KG1 (cell line): ENCODE results near the gene ZNF470.

Experiments
- DNase-seq: peaks from one replicate; lab custom pipeline; 2025; lab: John Stamatoyannopoulos, UW

The ZNF470 gene

DNA sequence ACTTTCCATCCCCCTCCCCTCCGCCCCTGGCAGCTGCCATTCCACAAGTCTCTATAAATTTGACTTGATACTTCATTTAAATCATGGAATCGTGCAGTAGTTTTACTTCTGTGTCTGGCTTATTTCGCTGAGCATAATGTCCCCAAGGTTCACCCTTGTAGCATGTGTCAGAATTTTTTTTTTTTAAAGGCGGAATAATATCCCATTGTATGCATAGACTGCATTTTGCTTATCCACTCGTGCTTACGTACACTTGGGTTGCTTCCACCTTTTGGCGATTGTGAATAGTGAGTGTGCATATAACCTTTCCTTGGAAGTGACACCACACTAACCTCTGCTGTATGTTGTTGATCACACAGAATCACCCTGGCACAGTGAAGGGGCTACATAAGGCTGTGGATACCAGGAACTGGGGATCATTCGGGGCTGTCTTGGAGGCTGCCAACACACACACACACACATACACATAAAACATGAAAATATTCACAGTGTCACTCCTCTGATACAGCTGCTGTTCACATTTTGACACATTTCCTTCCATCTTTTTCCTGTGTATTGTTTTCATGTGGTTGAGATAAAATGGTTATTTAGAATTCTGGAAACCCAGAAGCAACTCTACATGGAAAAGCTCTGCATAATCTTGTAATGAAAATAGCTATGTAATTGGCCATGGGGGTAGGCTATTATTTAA is 41.2 kb downstream of the ZNF470 start:
- no peak for DNase-seq

DNA sequence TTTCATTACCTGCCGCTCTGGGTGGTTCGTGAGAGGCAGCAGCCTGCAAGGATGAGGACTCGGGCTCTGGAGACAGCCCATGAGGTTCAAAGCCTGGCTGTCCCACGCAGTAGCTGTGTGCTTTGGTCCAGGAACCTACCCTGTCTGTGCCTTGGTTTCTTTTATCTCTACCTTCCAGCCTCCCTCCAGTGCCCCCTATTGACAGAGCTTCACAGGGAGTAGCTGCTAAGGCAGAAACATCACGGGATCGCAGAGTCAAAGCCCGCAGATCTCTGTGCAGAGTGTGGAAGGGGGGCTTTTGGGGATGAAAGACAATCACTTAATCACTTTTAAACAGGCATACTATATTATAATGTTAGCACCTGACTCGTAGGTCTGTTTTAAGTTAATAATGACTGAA is 44.0 kb downstream of the ZNF470 start:
- DNase-seq: no peak

DNA sequence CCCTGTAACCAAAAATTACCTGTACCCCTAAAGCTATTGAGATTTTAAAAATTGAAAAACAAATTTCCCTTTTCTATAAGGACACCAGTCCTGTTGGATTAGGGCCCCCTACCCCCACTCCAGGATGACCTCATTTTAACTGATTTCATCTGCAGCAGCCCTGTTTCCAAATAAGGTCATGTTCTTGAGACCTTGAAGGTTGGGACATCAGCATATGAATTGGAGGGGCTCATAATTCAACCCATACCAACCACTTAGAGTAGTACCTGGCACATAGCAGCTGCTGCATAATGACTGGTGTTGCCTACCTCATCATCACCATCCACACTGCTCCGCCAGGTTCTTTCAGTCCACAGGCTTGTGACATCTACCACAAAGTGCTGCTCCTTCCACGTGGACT is 45.5 kb downstream of the ZNF470 start:
- DNase-seq: no peak

DNA sequence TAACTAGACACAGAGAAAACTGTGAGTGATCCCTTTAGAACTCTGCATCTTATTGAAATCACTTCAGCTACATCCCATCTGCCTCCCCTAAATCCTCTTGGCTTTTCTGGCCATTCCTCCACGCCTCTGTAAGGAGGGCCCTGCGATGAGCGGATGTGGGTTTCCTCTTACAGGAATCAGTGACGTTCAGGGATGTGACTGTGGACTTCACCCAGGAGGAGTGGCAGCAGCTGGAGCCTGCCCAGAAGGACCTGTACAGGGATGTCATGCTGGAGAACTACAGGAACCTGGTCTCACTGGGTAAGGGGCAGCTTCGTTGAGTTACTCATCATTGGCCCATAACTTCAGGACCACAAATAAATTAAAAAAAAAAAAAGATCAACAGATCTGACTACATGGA is 46.4 kb downstream of the ZNF470 start:
- no peak for DNase-seq

DNA sequence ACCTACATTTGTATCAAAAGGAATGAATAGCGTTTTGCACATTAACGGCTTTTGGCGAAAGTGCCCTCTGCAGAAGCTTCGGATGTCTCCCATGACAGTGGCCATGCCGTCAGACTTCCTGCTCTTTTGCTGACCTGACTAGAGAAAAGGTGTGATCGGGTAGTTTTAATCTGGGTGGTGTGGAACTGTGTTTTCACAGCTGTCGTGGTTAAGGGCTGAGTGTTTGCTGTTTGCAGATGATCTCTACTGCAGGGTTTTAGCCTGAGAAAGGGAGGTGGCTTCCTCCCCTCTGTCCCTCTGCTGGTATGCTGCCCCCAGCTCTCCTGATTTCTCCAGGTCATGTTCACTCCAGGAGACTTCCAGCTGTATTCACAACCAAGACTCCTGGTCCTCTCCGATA is 50.3 kb downstream of the ZNF470 start:
- DNase-seq: no peak

DNA sequence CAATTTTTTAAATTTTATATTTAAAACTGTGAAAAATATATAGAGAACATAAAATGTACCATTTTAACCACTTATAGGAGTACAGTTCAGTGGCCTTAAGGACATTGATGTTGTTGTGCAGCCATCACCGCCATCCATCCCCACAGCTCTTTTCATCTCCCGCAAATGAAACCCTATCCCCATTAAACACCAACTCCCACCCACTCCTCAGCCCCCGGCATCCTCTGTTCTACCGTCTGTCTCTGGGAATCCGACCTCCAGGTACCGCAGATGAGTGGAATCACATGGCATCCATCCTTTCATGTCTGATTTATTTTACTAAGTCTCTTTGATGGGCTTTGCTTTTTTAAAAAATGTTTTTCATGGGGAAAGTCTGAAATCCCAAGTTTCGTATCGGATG is 51.9 kb downstream of the ZNF470 start:
- DNase-seq: no peak

DNA sequence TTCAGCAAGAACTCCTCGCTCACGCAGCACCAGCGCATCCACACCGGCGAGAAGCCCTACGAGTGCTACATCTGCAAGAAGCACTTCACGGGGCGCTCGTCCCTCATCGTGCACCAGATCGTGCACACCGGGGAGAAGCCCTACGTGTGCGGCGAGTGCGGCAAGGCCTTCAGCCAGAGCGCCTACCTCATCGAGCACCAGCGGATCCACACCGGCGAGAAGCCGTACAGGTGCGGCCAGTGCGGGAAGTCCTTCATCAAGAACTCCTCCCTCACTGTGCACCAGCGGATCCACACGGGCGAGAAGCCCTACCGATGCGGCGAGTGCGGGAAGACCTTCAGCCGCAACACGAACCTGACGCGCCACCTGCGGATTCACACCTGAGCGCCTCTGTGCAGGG is 55.1 kb downstream of the ZNF470 start:
- DNase-seq: no peak

DNA sequence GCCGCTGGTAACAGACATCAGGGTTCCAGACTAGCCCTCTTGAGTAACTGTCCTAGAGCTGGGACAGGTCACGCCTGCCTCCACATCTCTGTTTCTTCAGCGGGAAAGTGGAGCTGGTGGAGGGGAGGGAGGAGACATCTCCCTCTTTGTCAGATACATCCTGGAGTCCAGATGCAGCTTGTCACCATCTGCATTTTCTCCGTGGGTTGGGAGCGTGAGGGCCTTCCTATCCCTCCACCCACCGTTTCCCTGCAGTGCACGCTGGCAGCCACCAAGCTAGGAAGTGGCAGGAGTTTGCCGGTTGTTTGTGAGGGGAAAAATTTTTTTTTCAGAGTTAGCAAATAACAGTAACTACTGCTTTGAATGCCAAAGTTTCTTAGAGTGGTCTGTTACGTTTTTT is 55.7 kb downstream of the ZNF470 start:
- no peak for DNase-seq

DNA sequence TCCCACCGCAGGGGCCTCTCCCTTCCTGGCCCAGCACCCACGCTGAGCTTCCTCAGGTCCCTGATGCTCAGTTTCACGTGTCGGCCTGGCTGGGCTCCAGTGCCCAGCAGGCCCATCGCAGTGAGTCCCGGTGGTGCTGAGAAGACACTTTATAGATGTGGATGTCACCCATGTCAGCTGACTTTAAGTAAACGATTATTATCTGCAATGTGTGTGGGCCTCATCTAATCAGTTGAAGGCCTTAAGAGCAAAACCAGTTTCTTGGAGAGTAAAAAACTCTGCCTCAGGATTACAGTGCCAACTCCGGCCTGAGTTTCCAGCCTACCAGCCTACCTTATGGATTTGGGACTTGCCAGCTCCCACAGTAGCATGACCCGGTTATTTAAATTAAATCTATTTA is 58.4 kb downstream of the ZNF470 start:
- no peak for DNase-seq

DNA sequence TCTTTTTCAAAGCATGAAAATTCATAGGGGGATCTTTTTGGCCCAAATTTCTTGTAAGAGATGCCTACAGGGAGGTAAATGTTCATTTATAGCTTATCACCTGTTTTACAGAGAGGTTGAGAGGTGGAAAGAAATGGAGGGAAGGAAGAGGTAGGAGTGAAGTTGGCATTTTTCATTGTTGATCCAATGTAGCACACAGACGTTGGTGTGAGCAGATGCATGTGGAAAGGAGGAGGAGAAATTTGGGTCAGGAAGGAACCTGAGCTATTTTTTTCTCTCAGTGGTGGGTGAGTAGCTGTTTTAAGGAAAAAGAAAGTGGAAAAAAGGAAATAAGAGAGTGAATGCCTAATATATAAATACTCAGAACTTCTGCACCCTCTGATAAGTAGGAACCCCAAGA is 65.8 kb downstream of the ZNF470 start:
- DNase-seq: no peak

DNA sequence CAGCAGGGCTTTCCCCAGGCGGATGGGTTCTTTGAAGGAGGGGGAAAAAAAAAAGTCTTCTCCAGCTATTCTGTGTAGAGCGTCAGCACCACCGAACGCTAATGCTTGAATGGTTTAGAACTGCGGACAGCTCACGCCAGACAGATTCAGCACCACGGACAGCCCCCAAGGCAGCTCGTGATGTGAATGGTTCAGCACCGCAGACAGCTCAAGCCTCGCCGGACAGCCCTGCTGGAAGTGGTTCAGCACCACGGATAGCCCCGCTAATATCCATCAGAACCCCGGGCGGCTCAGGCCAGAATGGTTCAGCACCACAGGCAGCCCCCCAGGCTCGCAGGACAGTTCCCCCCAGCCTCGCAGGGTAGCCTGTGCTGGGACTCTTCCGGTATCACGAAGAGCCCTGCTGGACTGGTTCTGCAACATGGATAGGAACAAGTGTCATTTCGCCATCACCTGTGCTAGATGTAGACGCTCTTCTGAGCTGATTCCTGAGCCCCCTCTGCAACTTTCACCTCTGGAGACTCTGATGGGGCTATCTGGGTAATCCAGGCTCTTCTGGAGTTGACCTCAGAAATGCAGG is 70.8 kb downstream of the ZNF470 start:
- DNase-seq: peak; percentile 93
